ENCODE measurements around the gene PTGIR.

Gene PTGIR, protein sequence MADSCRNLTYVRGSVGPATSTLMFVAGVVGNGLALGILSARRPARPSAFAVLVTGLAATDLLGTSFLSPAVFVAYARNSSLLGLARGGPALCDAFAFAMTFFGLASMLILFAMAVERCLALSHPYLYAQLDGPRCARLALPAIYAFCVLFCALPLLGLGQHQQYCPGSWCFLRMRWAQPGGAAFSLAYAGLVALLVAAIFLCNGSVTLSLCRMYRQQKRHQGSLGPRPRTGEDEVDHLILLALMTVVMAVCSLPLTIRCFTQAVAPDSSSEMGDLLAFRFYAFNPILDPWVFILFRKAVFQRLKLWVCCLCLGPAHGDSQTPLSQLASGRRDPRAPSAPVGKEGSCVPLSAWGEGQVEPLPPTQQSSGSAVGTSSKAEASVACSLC

DNA sequence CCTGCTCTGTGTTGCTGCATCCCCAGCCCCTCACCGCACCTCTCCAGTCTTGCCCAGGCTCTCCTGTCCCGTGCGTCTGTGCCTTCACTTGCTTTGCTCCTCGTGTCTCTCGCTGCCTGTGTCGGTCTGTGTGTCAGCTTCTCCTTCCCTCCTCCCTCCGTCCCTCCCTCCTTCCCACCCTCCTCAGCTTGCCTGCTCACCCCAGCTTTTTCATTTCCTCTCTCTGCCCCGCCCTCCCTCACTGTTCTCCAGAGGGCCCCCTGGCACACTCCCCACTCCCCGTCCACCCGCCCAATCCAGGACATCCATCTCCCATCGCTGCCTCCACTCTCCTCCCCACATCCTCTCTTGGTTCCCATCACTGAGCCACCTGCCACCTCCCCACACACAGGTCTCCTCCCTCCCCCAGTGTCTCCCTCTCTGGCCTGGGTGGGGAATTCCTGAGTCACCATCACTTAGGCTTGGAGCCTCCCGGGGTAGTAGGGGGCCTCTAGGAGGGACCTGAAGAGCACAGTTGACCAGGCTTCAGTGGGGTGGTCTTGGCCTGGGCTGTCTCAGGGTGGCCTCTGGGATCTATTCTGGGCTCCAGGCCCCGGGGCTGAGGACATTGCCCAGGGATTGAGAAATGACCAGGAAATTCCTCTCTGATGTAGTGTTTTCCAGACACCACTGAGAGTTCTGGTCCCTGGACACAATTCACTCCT lies at the start of gene PTGIR:
TSS of gene PTGIR (minus strand) at position 132 of the 704 bp plus-strand sequence. CDS start 864 bp downstream, outside the sequence.
- H3K9ac ChIP-seq (ENCODE audit: low read length): no peak within 1 kb of the TSS
- no peaks in the 10 kb centered on the region for H3K36me3 ChIP-seq (ENCODE audit: control insufficient read depth, low read depth, low read length)
- H3K27me3 ChIP-seq (ENCODE audit: control insufficient read depth, insufficient read depth, low read length): no peaks in the 10 kb centered on the region
- no peak within 1 kb of the TSS for H3K4me3 ChIP-seq (ENCODE audit: low read length)
- no peaks in the 10 kb centered on the region for H3K9me3 ChIP-seq (ENCODE audit: control insufficient read depth, low read depth, low read length)
- no peaks in the 10 kb centered on the region for H3K4me1 ChIP-seq (ENCODE audit: control insufficient read depth, low read depth, low read length)
- H3K27ac ChIP-seq (ENCODE audit: low read length): no peak within 1 kb of the TSS

- Histone ChIP-seq H3K36me3 (ENCODE audit: control insufficient read depth, low read depth, low read length) (peaks cover 15% of the 10 kb centered on the region), H3K9me3 (ENCODE audit: control insufficient read depth, low read depth, low read length) (no peaks in the 10 kb centered on the region), H3K4me1 (ENCODE audit: control insufficient read depth, low read depth, low read length) (no peaks in the 10 kb centered on the region), H3K27ac (ENCODE audit: low read length) (no peak overlapping the region), H3K27me3 (ENCODE audit: control insufficient read depth, insufficient read depth, low read length) (no peaks in the 10 kb centered on the region), H3K4me3 (ENCODE audit: low read length) (no peak overlapping the region), H3K9ac (ENCODE audit: low read length) (no peak overlapping the region)
These were observed 45.9 kb upstream of the PTGIR start for GRCh38 chr19:46670813-46671212.

DNA sequence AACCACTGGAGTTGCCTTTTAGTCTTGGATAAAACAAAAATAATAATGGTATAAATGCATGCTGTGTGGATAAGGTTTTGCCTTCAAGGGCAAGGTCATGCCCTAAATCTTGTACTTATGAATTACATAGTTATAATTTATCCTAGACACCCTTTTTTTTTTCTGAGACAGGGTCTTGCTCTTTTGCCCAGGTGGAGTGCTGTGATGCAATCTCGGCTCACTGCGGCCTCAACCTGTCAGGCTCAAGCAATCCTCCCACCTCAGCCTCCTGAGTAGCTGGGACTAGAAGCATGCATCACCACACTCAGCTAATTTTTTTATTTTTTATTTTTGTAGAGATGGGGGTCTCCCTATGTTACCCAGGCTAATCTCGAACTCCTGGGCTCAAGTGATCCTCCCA lies 43.8 kb upstream of the PTGIR start:
- Histone ChIP-seq H3K9ac (ENCODE audit: low read length) (no peak overlapping the region), H3K4me3 (ENCODE audit: low read length) (no peak overlapping the region), H3K9me3 (ENCODE audit: control insufficient read depth, low read depth, low read length) (no peaks in the 10 kb centered on the region), H3K27ac (ENCODE audit: low read length) (no peak overlapping the region), H3K4me1 (ENCODE audit: control insufficient read depth, low read depth, low read length) (no peaks in the 10 kb centered on the region), H3K27me3 (ENCODE audit: control insufficient read depth, insufficient read depth, low read length) (no peaks in the 10 kb centered on the region), H3K36me3 (ENCODE audit: control insufficient read depth, low read depth, low read length) (peaks cover 9% of the 10 kb centered on the region)

DNA sequence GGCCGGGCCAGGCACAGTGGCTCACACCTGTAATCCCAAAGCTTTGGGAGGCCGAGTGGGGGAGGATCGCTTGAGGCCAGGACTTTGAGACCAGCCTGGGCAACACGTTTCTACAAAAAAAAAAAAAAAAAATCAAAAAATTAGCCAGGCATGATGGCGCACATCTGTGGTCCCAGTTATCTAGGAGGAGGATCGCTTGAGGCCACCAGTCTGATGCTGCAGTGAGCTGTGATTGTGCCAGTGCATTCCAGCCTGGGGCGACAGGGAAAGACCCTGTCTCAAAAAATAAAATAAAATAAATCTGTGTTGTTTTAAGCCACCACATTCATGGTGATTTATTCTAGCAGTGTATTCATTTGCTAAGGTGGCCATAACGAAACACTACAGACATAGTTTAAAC lies 40.2 kb upstream of the PTGIR start:
- no peaks in the 10 kb centered on the region for H3K9me3 ChIP-seq (ENCODE audit: control insufficient read depth, low read depth, low read length)
- H3K4me1 ChIP-seq (ENCODE audit: control insufficient read depth, low read depth, low read length): peaks cover 8% of the 10 kb centered on the region
- no peaks in the 10 kb centered on the region for H3K36me3 ChIP-seq (ENCODE audit: control insufficient read depth, low read depth, low read length)
- peaks cover 6% of the 10 kb centered on the region for H3K27me3 ChIP-seq (ENCODE audit: control insufficient read depth, insufficient read depth, low read length)
- H3K9ac ChIP-seq (ENCODE audit: low read length): no peak overlapping the region
- H3K4me3 ChIP-seq (ENCODE audit: low read length): no peak overlapping the region
- H3K27ac ChIP-seq (ENCODE audit: low read length): no peak overlapping the region

DNA sequence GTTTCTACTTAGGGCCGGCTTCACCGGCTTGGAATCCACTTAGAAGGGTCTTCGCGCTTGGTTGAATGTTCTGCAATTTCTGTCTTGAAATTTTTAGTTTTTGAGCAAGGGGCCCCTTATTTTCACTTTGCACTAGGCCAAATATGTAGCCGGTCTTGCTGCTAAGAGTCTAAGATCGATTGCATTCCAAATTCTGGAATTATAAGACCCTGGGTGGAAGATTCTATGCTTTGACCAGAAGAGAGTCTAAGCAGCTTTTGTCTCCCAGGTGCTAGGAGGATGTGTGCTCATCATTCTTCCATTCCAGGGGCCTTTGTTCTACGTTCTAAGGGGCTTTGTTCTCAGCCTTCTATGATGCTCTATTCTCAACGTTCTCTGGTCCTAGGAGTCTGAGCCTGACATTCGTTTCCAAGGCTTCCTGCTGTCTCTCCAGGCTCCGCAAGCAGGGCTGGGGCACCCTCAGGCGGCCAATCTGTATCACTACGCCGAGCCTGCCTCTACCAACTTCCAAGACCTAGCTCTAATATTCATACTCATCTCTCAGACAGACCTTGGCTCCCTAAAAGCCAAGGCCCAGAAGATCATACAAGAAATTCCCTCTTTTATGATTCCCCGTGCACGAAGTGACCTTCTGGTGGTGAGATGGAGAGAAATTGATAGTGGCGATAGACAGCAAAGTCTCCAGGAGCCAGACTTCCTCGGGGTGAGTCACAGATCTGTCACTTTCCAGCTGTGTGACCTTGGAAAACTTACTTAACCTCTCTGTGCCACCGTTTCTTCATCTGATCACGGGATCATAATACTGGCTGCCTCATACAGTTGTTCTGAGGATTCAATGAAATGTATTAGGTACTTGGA lies 37.1 kb upstream of the PTGIR start:
- Histone ChIP-seq H3K9ac (ENCODE audit: low read length) (peak overlapping the region; percentile 57), H3K4me3 (ENCODE audit: low read length) (peak overlapping the region; percentile 53), H3K9me3 (ENCODE audit: control insufficient read depth, low read depth, low read length) (no peaks in the 10 kb centered on the region), H3K27me3 (ENCODE audit: control insufficient read depth, insufficient read depth, low read length) (peaks cover 24% of the 10 kb centered on the region), H3K27ac (ENCODE audit: low read length) (peak overlapping the region; percentile 49), H3K36me3 (ENCODE audit: control insufficient read depth, low read depth, low read length) (no peaks in the 10 kb centered on the region), H3K4me1 (ENCODE audit: control insufficient read depth, low read depth, low read length) (peaks cover 22% of the 10 kb centered on the region)

DNA sequence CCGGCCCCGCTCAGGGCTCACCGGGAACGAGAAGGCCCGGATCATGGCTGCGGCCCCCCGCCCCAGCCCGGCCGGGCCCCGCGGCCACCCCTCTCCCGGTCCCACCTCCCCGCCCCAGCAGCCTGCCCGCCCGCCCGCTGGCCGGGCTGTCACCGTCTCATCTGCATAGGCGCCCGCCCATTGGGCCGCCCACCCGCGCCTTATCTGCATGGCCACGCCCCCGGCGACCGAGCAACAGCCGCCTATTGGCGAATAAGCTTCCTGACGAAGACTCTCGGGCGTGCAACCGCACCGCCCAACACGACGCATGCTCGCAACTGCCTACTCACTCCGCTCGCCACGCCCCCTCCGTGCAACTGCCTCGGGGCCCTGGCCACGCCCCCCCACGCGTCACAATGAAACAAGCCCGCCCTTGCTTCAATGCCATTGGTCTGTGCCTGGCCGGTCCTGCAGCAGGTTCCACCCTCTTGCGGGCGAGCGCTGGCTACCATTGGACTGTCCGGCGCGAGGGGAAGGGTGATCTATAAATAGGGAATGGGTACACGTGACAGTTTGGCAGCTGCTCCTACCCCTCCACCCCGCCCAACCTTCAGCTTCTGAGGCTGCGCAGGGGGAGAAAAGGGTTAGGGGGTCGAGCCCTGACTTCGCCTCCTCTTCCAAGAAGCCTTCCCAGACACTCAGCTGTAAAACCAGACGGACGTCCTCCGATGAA lies 36.3 kb upstream of the PTGIR start, which contains the start of gene DACT3:
TSS of gene DACT3 (minus strand) at position 163 of the 712 bp plus-strand sequence. CDS start at position 45, 118 bp downstream.
- H3K9ac ChIP-seq (ENCODE audit: low read length): peak within 1 kb of the TSS; percentile 57
- no peaks in the 10 kb centered on the region for H3K36me3 ChIP-seq (ENCODE audit: control insufficient read depth, low read depth, low read length)
- H3K4me1 ChIP-seq (ENCODE audit: control insufficient read depth, low read depth, low read length): peaks cover 22% of the 10 kb centered on the region
- peaks cover 24% of the 10 kb centered on the region for H3K27me3 ChIP-seq (ENCODE audit: control insufficient read depth, insufficient read depth, low read length)
- H3K9me3 ChIP-seq (ENCODE audit: control insufficient read depth, low read depth, low read length): no peaks in the 10 kb centered on the region
- peak within 1 kb of the TSS; percentile 49 for H3K27ac ChIP-seq (ENCODE audit: low read length)
- peak within 1 kb of the TSS; percentile 57 for H3K4me3 ChIP-seq (ENCODE audit: low read length)

DNA sequence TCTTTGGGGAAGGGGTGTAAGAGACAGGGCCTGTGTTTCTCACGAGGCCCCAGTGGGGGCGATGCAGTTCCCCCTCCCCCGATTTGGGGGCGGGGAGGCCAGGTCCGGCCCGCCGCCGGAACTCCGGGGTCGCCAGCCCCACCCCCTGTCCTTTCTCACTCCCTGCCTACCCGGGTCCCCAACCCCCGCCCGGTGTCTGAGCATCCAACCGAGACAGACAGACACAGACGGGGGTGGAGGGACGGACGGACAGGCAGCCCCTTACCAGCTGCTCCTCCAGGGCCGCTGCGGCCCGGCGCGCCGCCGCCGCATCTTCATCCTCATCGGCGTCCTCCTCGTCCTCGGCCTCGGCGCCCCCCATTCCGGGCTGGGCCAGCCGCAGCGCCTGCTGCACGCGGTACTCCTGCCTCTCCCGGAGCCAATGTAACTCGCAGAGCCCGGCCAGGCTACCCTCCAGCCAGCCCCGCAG lies 35.7 kb upstream of the PTGIR start:
- Histone ChIP-seq H3K9ac (ENCODE audit: low read length) (no peak overlapping the region), H3K4me3 (ENCODE audit: low read length) (peak overlapping the region; percentile 57), H3K9me3 (ENCODE audit: control insufficient read depth, low read depth, low read length) (no peaks in the 10 kb centered on the region), H3K36me3 (ENCODE audit: control insufficient read depth, low read depth, low read length) (no peaks in the 10 kb centered on the region), H3K4me1 (ENCODE audit: control insufficient read depth, low read depth, low read length) (peaks cover 22% of the 10 kb centered on the region), H3K27ac (ENCODE audit: low read length) (no peak overlapping the region), H3K27me3 (ENCODE audit: control insufficient read depth, insufficient read depth, low read length) (peaks cover 24% of the 10 kb centered on the region)

GRCh38 chr19:46660008-46660517 lies 35.2 kb upstream of the PTGIR start:
- no peak overlapping the region for H3K9ac ChIP-seq (ENCODE audit: low read length)
- H3K36me3 ChIP-seq (ENCODE audit: control insufficient read depth, low read depth, low read length): no peaks in the 10 kb centered on the region
- H3K4me3 ChIP-seq (ENCODE audit: low read length): peak overlapping the region; percentile 57
- H3K27ac ChIP-seq (ENCODE audit: low read length): no peak overlapping the region
- peaks cover 24% of the 10 kb centered on the region for H3K27me3 ChIP-seq (ENCODE audit: control insufficient read depth, insufficient read depth, low read length)
- peaks cover 22% of the 10 kb centered on the region for H3K4me1 ChIP-seq (ENCODE audit: control insufficient read depth, low read depth, low read length)
- no peaks in the 10 kb centered on the region for H3K9me3 ChIP-seq (ENCODE audit: control insufficient read depth, low read depth, low read length)

- peak overlapping the region; percentile 57 for H3K4me3 ChIP-seq (ENCODE audit: low read length)
- H3K27me3 ChIP-seq (ENCODE audit: control insufficient read depth, insufficient read depth, low read length): peaks cover 24% of the 10 kb centered on the region
- no peaks in the 10 kb centered on the region for H3K36me3 ChIP-seq (ENCODE audit: control insufficient read depth, low read depth, low read length)
- peaks cover 23% of the 10 kb centered on the region for H3K4me1 ChIP-seq (ENCODE audit: control insufficient read depth, low read depth, low read length)
- no peak overlapping the region for H3K27ac ChIP-seq (ENCODE audit: low read length)
- H3K9ac ChIP-seq (ENCODE audit: low read length): peak overlapping the region; percentile 1
- no peaks in the 10 kb centered on the region for H3K9me3 ChIP-seq (ENCODE audit: control insufficient read depth, low read depth, low read length)
These were observed 34.5 kb upstream of the PTGIR start for GRCh38 chr19:46659151-46660007.

DNA sequence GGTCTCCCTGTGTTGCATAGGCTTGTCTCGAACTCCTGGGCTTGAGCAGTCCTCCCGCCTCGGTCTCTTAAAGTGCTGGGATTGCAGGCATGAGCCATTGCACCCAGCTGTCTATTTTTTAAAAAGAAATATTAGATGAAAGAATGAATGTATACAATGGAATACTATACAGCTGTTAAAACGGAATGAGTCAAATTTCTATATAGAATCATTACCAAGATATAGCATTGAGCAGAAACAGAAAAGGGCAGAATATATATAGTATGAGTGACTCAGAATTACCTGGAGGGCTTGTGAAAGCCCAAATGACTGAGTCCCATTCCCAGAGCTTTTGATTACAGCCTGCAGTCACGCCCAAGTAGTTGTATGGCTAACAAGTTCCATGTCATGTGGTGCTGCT lies 31.7 kb upstream of the PTGIR start:
- no peak overlapping the region for H3K27ac ChIP-seq (ENCODE audit: low read length)
- H3K36me3 ChIP-seq (ENCODE audit: control insufficient read depth, low read depth, low read length): no peaks in the 10 kb centered on the region
- H3K9me3 ChIP-seq (ENCODE audit: control insufficient read depth, low read depth, low read length): no peaks in the 10 kb centered on the region
- H3K9ac ChIP-seq (ENCODE audit: low read length): no peak overlapping the region
- peaks cover 24% of the 10 kb centered on the region for H3K27me3 ChIP-seq (ENCODE audit: control insufficient read depth, insufficient read depth, low read length)
- H3K4me1 ChIP-seq (ENCODE audit: control insufficient read depth, low read depth, low read length): peaks cover 22% of the 10 kb centered on the region
- H3K4me3 ChIP-seq (ENCODE audit: low read length): no peak overlapping the region

Measured in iPS-18a (cell line).